Suprapubic skin (tissue), 3 donors: ENCODE measurements around the gene MYO15B.

Experiments used
- CTCF ChIP-seq, 2 donors: fragments of 200-600 bp in 1 of 2; fragments of 450-650 bp in 1 of 2; sonication (generic) in 1 of 2; IDR thresholded peaks; one replicate each; pipeline ENCODE4 v1.5.1; 2016 to 2019; ENCODE audit warnings: antibody characterized with exemption in 2 of 2, mild to moderate bottlenecking in 1 of 2, moderate library complexity in 1 of 2
- EP300 ChIP-seq: sonication (generic); formaldehyde crosslinking; IDR thresholded peaks from one replicate; pipeline ENCODE4 v1.6.1; 2017; ENCODE audit warnings: antibody characterized with exemption

- no peak for TF ChIP-seq EP300
- TF ChIP-seq CTCF (IDR thresholded peaks at IDR 0.05) = no peak
These were observed 28.7 kb upstream of the MYO15B start for GRCh38 chr17:75558666-75559530.
